Adrenal gland (tissue), 5 donors: Measurements from ENCODE around the gene SPG11.

Experiments used
- CTCF ChIP-seq, 6 experiments: fragments of 450-650 bp in 4 of 6; fragments of 200-600 bp in 2 of 6; sonication (generic) in 1 of 6; IDR thresholded peaks; 1 replicate in 5 of 6; 2 replicates in 1 of 6; pipeline versions ENCODE4 v1.5.1 to v1.8.0; 2016 to 2021; ENCODE audit warnings: antibody characterized with exemption in 6 of 6, mild to moderate bottlenecking in 2 of 6, moderate library complexity in 1 of 6
- POLR2A ChIP-seq, 2 donors: fragments of 450-650 bp; IDR thresholded peaks; one replicate each; pipeline ENCODE4 v1.6.1; 2017; ENCODE audit warnings: antibody characterized with exemption in 2 of 2, mild to moderate bottlenecking in 2 of 2, moderate library complexity in 1 of 2
- donor health status: DM: no; HTN: no; CAD: no.

- no peak for TF ChIP-seq CTCF (IDR thresholded peaks at IDR 0.05)
- TF ChIP-seq POLR2A (IDR thresholded peaks at IDR 0.05): no peak
Observed at GRCh38 chr15:44603126-44603525, 60.3 kb downstream of the SPG11 start.
